ENCODE data around the gene C11orf42.
A peak's percentile ranks its signal among the peaks of the same experiment; 100 is the strongest.
"Not testable (repeated sequence)": the region's sequence is repeated elsewhere in the genome, so short reads cannot be mapped to it uniquely, and the experiment has no call there.

Gene C11orf42

DNA sequence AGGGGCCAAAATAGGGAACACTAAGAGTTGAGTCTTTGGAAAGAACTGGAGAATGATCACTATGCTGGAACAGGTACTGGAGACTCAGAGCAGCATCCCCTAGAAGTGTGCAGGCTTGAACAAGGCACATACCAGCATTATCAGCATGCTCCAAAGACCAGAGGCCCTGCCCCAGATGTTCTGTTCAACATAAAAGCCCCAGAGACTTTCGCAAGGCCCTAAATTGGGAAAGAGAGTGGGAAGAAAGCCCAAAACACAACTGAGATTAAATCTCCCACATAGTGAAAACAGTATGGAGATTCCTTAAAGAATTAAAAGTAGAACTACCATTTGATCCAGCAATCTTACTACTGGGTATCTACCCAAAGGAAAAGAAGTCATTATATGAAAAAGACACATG lies 42.9 kb downstream of the C11orf42 start:
- TF ChIP-seq, protein P1, sequence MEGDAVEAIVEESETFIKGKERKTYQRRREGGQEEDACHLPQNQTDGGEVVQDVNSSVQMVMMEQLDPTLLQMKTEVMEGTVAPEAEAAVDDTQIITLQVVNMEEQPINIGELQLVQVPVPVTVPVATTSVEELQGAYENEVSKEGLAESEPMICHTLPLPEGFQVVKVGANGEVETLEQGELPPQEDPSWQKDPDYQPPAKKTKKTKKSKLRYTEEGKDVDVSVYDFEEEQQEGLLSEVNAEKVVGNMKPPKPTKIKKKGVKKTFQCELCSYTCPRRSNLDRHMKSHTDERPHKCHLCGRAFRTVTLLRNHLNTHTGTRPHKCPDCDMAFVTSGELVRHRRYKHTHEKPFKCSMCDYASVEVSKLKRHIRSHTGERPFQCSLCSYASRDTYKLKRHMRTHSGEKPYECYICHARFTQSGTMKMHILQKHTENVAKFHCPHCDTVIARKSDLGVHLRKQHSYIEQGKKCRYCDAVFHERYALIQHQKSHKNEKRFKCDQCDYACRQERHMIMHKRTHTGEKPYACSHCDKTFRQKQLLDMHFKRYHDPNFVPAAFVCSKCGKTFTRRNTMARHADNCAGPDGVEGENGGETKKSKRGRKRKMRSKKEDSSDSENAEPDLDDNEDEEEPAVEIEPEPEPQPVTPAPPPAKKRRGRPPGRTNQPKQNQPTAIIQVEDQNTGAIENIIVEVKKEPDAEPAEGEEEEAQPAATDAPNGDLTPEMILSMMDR (conservative IDR thresholded peaks at IDR 0.05; ENCODE audit: low read depth): no peak
- DNase-seq (ENCODE audit: low spot score): no peak
- ChIA-PET CTCF (no interaction called here), POLR2A (ENCODE audit: low non-redundant PET) (no interaction called here)
- no peak overlapping the region for H3K27ac ChIP-seq

DNA sequence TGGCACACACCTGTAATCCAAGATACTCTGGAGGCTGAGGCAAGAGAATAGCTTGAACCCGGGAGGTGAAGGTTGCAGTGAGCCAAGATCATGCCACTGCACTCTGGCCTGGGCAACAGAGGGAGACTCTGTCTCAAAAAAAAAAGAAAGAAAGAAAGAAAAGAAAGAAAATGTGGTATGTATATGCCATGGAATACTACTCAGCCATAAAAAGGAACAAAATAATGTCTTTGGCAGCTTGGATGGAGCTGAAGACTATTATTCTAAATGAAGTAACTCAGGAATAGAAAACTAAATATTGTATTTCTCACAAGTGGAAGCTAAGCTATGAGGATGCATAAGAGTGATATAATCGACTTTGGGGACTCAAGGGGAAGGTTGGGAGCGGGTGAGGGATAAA lies 43.5 kb downstream of the C11orf42 start:
- POLR2A ChIA-PET (ENCODE audit: low non-redundant PET); DNase-seq (ENCODE audit: low spot score); CTCF ChIA-PET: not testable (repeated sequence)
- H3K27ac ChIP-seq: peak overlapping the region; percentile 38; the same call in 1 of the 2 replicates

DNA sequence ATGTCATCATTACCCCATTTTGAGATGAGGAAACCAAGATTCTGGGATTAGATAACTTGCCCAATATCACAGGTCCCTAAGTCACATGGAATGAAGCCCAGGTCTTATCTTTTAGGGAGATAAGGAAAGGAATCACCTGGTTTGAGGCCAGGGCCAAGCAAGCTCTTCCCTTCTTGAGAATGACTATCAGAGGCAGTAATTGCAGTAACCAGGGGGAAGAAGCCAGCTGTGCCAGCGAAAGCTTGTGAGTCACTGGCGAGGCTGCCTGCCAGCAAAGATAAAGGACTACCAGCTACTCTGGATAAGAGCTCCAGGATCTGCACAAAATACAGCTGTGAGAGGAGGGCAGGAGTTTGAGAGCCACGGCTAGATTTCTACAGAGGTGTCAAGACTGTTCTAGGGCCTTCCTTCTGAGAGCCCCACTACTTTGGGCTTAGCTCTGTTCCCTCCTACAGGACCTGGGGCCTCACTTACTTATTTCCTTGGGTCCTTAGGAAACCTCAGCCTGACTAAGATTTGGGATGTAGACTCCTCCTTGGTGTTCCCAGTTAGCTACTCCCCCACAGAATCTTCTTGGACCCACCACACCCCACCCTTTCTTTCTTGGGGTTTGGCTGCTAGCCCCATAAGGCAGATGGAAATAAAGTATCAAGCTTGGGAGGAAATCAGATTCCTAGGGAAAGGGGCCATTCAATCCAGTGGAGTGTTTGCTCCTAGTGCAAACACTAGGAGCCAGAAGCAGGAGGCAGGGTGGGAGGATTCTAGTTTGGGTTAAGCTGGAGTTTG lies 44.6 kb downstream of the C11orf42 start:
- peak overlapping the region; percentile 67 for H3K27ac ChIP-seq
- ChIA-PET CTCF (interaction anchor here (0.5 to 1.3 kb wide), 4 partner anchors 10 to 1461 kb away, joined by 3 to 4 read pairs (median 3); partner anchors contain the start of gene CCKBR), POLR2A (ENCODE audit: low non-redundant PET) (no interaction called here)
- peak; percentile 77 for DNase-seq (ENCODE audit: low spot score)
- TF ChIP-seq, protein P1 (conservative IDR thresholded peaks at IDR 0.05; ENCODE audit: low read depth): no peak

DNA sequence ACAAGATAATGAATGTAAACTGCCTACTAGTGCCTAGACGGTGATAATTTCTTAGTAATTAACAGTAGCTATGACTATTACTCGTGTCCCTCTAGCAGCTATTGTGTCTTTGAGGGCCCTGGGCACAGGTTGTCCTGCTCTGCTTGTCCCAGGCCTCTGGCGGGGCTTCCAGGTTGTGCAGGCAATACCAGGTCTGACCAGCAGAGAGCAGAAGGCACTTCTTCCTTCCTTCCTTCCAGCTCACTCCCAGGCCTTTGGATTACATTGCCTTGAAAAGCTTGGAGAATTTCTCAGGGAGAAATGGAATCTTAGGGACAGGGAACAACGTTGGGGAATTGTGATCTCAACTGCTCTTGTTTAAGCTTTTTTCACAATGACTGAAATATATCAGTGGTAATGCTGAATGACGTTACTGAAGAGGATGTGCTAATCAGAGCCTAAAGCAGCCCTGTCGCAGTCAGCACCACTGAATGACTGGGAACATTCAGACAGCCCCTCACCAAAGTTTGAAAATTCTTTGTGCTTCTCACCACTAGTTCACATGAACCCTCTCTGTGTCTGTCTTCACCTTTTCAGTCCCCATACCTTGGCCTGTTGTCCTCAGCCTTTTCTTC lies 45.9 kb downstream of the C11orf42 start:
- no peak overlapping the region for H3K27ac ChIP-seq
- DNase-seq (ENCODE audit: low spot score): peak; percentile 47
- TF ChIP-seq, protein P1 (conservative IDR thresholded peaks at IDR 0.05; ENCODE audit: low read depth): peak; percentile 30; the same call in 1 of the 2 replicates
- CTCF ChIA-PET: interaction anchor here (0.5 to 1.3 kb wide), 6 partner anchors 9 to 1110 kb away, joined by 3 to 4 read pairs (median 3); partner anchors contain the start of genes CCKBR and CNGA4
- POLR2A ChIA-PET (ENCODE audit: low non-redundant PET): no interaction called here

DNA sequence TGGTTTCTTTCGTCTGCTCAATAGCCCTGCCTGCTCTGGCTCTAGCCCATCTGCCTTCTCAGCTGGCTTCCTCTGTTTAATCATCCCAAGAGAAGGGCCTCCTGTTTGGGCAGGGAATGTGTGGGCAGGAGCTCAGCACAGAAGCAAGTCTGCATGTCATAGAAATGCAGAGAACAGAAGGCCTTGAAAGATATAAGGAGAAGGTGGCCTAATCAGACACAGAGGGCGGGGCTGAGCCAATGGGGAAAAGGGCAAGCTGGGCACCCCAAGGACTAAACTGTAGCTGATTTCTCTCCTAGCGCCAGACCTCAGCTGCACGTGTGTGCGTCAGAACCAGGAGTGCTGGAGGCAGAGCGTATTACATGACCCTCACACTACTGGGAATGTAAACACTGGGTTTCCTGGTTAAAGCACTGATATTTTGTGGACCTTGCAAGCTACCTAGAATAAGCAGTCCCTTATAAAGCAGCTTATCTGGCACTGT lies 46.7 kb downstream of the C11orf42 start:
- TF ChIP-seq, protein P1 (conservative IDR thresholded peaks at IDR 0.05; ENCODE audit: low read depth): no peak
- DNase-seq (ENCODE audit: low spot score): no peak
- CTCF ChIA-PET: no interaction called here
- no peak overlapping the region for H3K27ac ChIP-seq
- POLR2A ChIA-PET (ENCODE audit: low non-redundant PET): no interaction called here

DNA sequence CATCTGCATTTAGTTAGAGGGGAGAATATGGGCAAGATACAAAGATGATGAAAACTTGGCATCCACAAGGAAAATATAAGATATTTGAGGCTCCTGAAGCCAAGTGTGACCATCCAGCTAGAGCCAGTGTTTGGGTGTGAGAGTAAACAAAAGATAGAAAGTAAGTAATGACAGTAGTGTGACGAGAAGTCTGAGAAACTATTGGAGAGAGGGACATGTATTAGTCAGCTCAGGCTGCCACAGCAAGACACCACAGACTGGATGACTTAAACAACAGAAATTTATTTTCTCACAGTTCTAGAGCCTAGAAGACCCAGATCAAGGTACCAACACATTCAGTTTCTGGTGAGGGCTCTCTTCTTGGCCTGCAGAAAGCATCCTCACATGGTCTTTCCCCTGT lies 47.8 kb downstream of the C11orf42 start:
- H3K27ac ChIP-seq: no peak overlapping the region
- TF ChIP-seq, protein P1 (conservative IDR thresholded peaks at IDR 0.05; ENCODE audit: low read depth): no peak
- ChIA-PET CTCF (interaction anchor here (0.6 kb wide), 1 partner anchor 266 kb away, joined by 3 read pairs; no protein-coding TSS in a partner anchor), POLR2A (ENCODE audit: low non-redundant PET) (no interaction called here)
- no peak for DNase-seq (ENCODE audit: low spot score)

DNA sequence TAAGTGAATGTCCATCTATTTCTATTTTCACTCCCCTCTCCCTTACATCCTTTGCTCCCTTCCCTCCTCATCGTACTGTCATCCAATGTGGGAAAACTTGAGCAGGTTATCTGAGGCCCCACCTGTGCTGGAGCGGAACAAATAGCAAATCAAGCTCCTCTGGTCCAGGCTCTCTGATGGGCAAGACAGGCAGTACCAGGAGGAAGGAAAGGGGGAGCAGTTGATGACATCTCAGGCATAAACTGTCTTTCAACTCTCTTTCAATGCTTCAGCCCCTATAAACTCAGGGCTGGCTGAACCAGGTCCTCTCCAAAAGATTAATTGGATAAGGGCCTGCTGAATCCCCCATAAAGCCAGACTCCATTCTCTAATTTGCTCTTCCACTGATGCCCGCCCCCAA lies 52.8 kb downstream of the C11orf42 start:
- DNase-seq (ENCODE audit: low spot score): no peak
- TF ChIP-seq, protein P1 (conservative IDR thresholded peaks at IDR 0.05; ENCODE audit: low read depth): no peak
- POLR2A ChIA-PET (ENCODE audit: low non-redundant PET): no interaction called here
- CTCF ChIA-PET: interaction anchor here (0.6 kb wide), 1 partner anchor 45 kb away, joined by 4 read pairs; no protein-coding TSS in a partner anchor
- no peak overlapping the region for H3K27ac ChIP-seq
